GM21526 (cell line): ENCODE results near the gene TNFRSF11A.

Experiments used
- ATAC-seq: cut with Tn5 transposase; IDR thresholded peaks from one replicate; pipeline ENCODE4 v1.9.1; 2021; ENCODE audit warnings: moderate library complexity; ENCODE audit not compliant: unreplicated experiment, low FRiP score

Gene TNFRSF11A

DNA sequence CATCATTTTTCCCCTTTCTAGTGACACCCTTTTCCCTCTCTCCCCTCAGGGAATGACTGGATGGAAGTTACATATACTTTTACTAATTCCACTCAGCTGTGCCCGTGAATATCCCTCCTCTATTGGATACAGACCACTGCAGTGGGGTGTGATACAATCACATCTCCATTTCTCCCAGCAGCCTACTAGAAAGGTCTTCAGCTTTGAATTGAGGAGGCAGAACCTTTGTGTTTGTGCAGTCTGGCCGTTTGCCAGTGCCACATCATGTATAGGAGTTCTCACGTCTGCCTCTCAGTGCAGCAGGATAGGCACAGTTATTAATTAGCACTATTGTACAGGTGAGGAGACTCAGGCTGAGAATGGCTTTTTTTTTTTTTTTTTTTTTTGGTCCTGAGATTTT, 16.4 kb downstream of the TNFRSF11A start:
- no peak for ATAC-seq

DNA sequence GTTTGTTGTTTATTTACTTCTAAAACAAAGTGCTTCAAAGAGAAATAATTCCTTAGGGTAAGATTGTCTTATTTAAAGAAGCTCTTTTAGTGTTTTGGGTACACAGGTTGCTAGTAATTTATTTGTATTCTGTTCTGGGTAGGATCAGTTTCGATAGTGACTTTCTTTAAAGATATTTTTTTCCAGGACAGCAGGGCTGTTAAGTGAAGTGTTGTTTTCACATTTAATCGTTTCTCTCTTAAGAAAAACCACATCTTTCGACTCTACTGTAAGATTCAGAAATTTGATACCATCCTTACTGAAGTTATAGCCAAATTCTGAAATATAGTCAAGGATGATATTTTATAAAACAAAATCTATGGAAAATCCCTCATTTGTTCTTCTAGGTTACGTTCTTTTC, 17.8 kb downstream of the TNFRSF11A start:
- no peak for ATAC-seq

DNA sequence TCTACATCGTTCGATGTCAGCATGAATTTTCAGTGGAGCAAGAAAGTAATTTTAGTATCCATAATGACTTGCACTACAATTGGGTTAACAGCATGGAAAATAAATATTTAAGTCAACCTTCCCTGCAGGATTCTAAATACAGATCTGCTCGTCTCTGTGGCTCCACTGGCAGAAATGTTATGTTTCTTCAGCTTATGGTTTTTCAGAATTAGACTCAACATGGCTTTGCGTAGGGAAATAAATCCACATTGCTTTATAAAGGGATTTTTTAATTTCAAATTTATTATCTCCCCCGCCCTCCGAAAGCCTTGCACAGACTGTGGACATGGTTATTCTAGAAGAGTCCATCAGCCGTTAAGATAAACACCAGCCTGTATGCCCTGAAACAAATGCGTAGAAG, 18.2 kb downstream of the TNFRSF11A start:
- ATAC-seq, result no peak

DNA sequence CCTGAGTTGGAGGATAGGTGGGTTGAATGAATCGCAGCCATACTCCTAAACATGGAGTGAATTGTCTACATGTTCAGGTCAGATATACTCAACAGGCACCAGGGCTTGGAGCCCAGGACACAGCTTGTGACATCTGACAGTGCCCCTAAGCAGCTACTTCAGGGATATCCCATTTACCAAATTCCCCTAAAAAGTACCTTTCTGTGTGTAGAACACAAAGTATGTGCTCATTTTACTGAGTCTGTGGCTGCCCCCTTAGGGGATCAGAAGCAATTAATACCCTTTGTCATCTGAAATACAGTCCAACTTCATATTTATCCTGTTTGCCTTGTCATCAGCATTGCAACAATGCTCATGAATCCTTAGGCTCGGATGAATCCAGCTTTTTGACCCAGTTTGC, 20.8 kb downstream of the TNFRSF11A start:
- ATAC-seq, result no peak

- ATAC-seq, result no peak
Measured at GRCh38 chr18:62346333-62347088, 21.4 kb downstream of the TNFRSF11A start.

- ATAC-seq, result no peak
Measured at GRCh38 chr18:62347089-62347506, 22.0 kb downstream of the TNFRSF11A start.

GRCh38 chr18:62348474-62348873, 23.4 kb downstream of the TNFRSF11A start:
- ATAC-seq, result no peak

- ATAC-seq, result no peak
Measured at GRCh38 chr18:62353170-62353569, 28.1 kb downstream of the TNFRSF11A start.

DNA sequence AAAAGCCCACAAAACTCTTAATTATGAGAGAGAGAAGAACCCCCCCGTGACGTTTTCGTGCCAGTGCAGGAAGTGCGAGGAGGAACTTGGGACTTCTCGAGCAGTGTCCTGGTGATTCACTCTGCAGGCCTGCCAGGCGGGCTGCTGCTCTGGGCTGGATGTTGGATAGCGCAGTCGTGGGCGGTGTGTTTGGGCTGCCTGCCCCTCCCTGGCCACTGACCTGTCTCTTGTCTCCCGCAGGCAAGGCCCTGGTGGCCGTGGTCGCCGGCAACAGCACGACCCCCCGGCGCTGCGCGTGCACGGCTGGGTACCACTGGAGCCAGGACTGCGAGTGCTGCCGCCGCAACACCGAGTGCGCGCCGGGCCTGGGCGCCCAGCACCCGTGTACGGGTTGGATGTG, 29.0 kb downstream of the TNFRSF11A start:
- ATAC-seq, result no peak

GRCh38 chr18:62357079-62357719, 32.1 kb downstream of the TNFRSF11A start:
- no peak for ATAC-seq

DNA sequence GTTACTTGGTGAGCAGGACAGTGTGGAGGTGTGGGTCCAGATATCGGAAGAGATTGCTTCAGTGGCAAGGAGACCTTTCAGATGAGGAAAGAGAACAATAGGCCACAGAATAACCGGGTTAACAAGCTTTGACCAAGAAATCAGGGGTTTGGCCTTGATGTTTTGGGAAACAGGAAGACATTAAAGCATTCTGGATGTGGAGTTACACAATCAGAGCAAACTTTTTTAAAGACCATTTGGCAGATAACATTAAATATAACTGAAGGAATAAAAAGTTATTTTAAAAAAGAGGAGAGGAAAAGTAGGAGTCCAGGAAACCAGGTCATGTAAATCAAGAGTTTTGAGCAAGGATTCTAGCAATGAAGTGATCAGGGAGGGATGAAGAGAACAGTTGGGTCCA, 35.7 kb downstream of the TNFRSF11A start:
- no peak for ATAC-seq

DNA sequence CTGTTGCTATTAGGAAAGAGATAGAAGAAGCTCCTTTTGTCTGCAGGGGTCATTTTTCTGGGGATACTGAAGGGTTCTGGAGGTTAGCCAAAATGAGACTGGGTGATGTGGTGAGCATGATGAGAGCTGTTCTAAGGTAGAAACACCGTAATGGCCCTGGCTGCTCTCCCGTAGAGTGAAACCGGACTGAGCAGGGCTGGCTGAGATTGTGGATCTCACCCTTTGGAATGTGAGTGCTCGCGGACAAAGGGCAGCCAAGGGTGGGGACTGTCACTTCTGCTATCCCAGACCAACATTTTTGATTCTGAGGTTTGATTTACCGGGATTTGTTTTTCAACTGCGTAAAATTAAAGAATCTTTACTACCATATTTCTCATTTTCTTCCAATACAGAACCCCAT, 36.2 kb downstream of the TNFRSF11A start:
- no peak for ATAC-seq

GRCh38 chr18:62364558-62364957, 39.4 kb downstream of the TNFRSF11A start:
- ATAC-seq, result no peak

DNA sequence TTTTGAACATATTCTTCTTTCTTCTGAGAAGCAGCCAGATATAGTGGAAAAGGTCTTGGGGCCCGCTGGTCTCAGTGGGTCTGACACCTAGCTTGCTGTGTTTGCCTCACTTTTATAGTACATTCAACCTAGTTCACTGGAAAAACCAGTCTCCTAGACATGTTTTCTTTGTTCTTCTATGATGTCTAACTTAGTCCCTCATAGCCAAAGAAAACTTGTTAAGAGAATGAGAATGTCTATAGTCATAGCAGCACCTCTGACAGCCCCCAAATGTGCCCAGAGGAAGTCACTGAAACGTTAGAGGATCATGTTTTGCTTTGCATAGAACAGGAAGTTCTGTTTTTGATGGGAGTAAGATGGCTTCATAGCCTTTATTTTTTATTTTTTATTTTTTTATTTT, 40.3 kb downstream of the TNFRSF11A start:
- no peak for ATAC-seq

- no peak for ATAC-seq
Measured at GRCh38 chr18:62366992-62367391, 41.9 kb downstream of the TNFRSF11A start.

DNA sequence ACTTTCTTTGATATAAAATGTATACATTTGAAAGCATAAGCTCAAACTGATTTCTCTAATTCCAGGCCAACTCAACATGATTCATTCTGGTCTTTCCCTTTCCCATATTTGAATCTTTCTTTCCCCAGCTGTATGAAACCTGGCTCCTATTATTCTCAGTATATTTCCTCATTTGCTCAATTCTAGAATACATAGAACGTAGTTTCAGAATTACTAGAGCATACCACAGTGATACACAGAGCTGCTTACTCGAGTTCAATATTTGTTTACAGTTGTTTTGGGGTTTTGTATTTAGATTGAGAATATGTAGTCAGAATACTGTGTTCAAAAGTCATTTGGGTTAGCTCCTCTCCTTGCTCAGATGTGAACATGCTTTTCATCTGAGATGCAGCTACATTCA, 43.0 kb downstream of the TNFRSF11A start:
- peak; percentile 76 for ATAC-seq

GRCh38 chr18:62369129-62369644, 44.1 kb downstream of the TNFRSF11A start:
- ATAC-seq, result no peak

GRCh38 chr18:62370366-62370765, 45.3 kb downstream of the TNFRSF11A start:
- no peak for ATAC-seq

GRCh38 chr18:62371436-62371835, 46.3 kb downstream of the TNFRSF11A start:
- ATAC-seq, result no peak

- no peak for ATAC-seq
Measured at GRCh38 chr18:62372156-62372555, 47.0 kb downstream of the TNFRSF11A start.

DNA sequence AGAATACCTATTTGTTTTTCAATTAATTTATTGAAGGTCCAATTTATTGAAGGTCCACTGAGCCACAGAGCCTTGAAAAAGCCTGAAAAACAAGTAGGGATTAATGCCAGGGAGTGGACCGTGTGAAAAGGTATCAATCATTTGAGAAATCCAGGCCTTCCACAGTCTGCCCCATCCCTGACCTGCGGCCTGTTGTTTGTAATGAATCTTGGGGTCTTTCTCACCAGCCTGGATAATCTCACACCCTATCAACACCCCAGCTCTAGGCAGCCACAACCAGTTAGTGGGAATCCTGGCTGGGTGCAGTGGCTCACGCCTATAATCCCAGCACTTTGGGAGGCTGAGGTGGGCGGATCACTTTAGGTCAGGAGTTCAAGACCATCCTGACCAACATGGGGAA, 47.8 kb downstream of the TNFRSF11A start:
- ATAC-seq, result no peak

GRCh38 chr18:62374410-62374965, 49.4 kb downstream of the TNFRSF11A start:
- ATAC-seq, result no peak
